Central memory CD8-positive, alpha-beta T cell (primary cell): ENCODE measurements around the gene HPS5.
"Not testable (repeated sequence)": the region's sequence is repeated elsewhere in the genome, so short reads cannot be mapped to it uniquely, and the experiment has no call there.

Experiments used
- ATAC-seq: fragments of 150-1000 bp; cut with Tn5 transposase; replicated peaks from 2 replicates; pipeline ENCODE4 v1.10.0; 2022; ENCODE audit warnings: mild to moderate bottlenecking, moderate FRiP score, moderate number of reproducible peaks; ENCODE audit not compliant: poor library complexity, severe bottlenecking; ENCODE audit errors: extremely low read depth
- DNase-seq, 2 donors: peaks; one replicate each; pipeline ENCODE4 v3.0.0; 2021; ENCODE audit warnings: low spot score in 2 of 2
- H3K27ac Mint-ChIP-seq: one replicate; pipeline ENCODE4 v1.8.0; 2022; ENCODE audit warnings: low read depth, mild to moderate bottlenecking, moderate library complexity, mixed read lengths
- H3K27me3 Mint-ChIP-seq: one replicate; pipeline ENCODE4 v1.8.0; 2022; ENCODE audit warnings: mixed read lengths
- H3K36me3 Mint-ChIP-seq: one replicate; pipeline ENCODE4 v1.8.0; 2022; ENCODE audit warnings: mild to moderate bottlenecking, moderate library complexity, mixed read lengths; ENCODE audit not compliant: insufficient read depth
- H3K4me1 Mint-ChIP-seq: one replicate; pipeline ENCODE4 v1.8.0; 2022; ENCODE audit warnings: mixed read lengths
- H3K4me3 Mint-ChIP-seq: one replicate; pipeline ENCODE4 v1.8.0; 2022; ENCODE audit warnings: mild to moderate bottlenecking, moderate library complexity, mixed read lengths
- H3K9me3 Mint-ChIP-seq: one replicate; pipeline ENCODE4 v1.8.0; 2022; ENCODE audit warnings: mixed read lengths

Gene HPS5

GRCh38 chr11:18264035-18264434 lies 57.9 kb downstream of the HPS5 start:
- Mint-ChIP-seq H3K27ac (peak overlapping the region; percentile 16), H3K36me3 (no peaks in the 10 kb centered on the region), H3K4me1 (peaks cover 14% of the 10 kb centered on the region), H3K4me3 (no peak overlapping the region), H3K27me3 (no peaks in the 10 kb centered on the region), H3K9me3 (no peaks in the 10 kb centered on the region)
- ATAC-seq (no peak), DNase-seq (no peak)

- H3K4me1 Mint-ChIP-seq, result peaks cover 10% of the 10 kb centered on the region
- not testable (repeated sequence) for H3K27me3 Mint-ChIP-seq, ATAC-seq, DNase-seq, H3K36me3 Mint-ChIP-seq, H3K4me3 Mint-ChIP-seq, H3K27ac Mint-ChIP-seq, H3K9me3 Mint-ChIP-seq
These were observed 59.1 kb downstream of the HPS5 start for GRCh38 chr11:18262681-18263350.

GRCh38 chr11:18261721-18262120 lies 60.2 kb downstream of the HPS5 start:
- DNase-seq (no peak), ATAC-seq (no peak)
- H3K9me3 Mint-ChIP-seq, result no peaks in the 10 kb centered on the region
- H3K4me1 Mint-ChIP-seq, result peaks cover 6% of the 10 kb centered on the region
- no peak overlapping the region for H3K4me3 Mint-ChIP-seq
- no peak overlapping the region for H3K27ac Mint-ChIP-seq
- H3K27me3 Mint-ChIP-seq, result no peaks in the 10 kb centered on the region
- H3K36me3 Mint-ChIP-seq, result no peaks in the 10 kb centered on the region

GRCh38 chr11:18259259-18259658 lies 62.7 kb downstream of the HPS5 start:
- H3K4me1 Mint-ChIP-seq, result no peaks in the 10 kb centered on the region
- no peak overlapping the region for H3K27ac Mint-ChIP-seq
- no peaks in the 10 kb centered on the region for H3K9me3 Mint-ChIP-seq
- ATAC-seq, result no peak
- no peaks in the 10 kb centered on the region for H3K27me3 Mint-ChIP-seq
- no peaks in the 10 kb centered on the region for H3K36me3 Mint-ChIP-seq
- DNase-seq, result no peak
- H3K4me3 Mint-ChIP-seq, result no peak overlapping the region

GRCh38 chr11:18254781-18255361 lies 67.1 kb downstream of the HPS5 start:
- ATAC-seq (no peak), DNase-seq (no peak)
- Mint-ChIP-seq H3K4me1 (no peaks in the 10 kb centered on the region), H3K9me3 (no peaks in the 10 kb centered on the region), H3K36me3 (no peaks in the 10 kb centered on the region), H3K27me3 (no peaks in the 10 kb centered on the region), H3K4me3 (no peak overlapping the region), H3K27ac (no peak overlapping the region)

GRCh38 chr11:18253778-18254338 lies 68.1 kb downstream of the HPS5 start:
- Mint-ChIP-seq H3K27ac (no peak overlapping the region), H3K36me3 (no peaks in the 10 kb centered on the region), H3K27me3 (no peaks in the 10 kb centered on the region), H3K4me1 (no peaks in the 10 kb centered on the region), H3K4me3 (no peak overlapping the region), H3K9me3 (no peaks in the 10 kb centered on the region)
- ATAC-seq, result no peak
- no peak for DNase-seq

GRCh38 chr11:18253233-18253632 lies 68.7 kb downstream of the HPS5 start:
- DNase-seq (no peak), ATAC-seq (no peak)
- Mint-ChIP-seq H3K27ac (no peak overlapping the region), H3K36me3 (no peaks in the 10 kb centered on the region), H3K9me3 (no peaks in the 10 kb centered on the region), H3K4me3 (no peak overlapping the region), H3K4me1 (no peaks in the 10 kb centered on the region), H3K27me3 (no peaks in the 10 kb centered on the region)

- Mint-ChIP-seq H3K27me3 (no peaks in the 10 kb centered on the region), H3K4me3 (no peak within 1 kb of the TSS), H3K36me3 (peaks cover 2% of the 10 kb centered on the region), H3K4me1 (peaks cover 18% of the 10 kb centered on the region), H3K9me3 (no peaks in the 10 kb centered on the region), H3K27ac (no peak within 1 kb of the TSS)
- ATAC-seq, result no peak
- DNase-seq, result no peak
These were observed 73.4 kb downstream of the HPS5 start, which contains the start of gene SAA2 for GRCh38 chr11:18248561-18248960. TSS of gene SAA2 (minus strand) at chr11:18248668. CDS start at chr11:18248011, 657 bp downstream.

- Mint-ChIP-seq H3K4me1 (peaks cover 18% of the 10 kb centered on the region), H3K4me3 (peak overlapping the region; percentile 79), H3K27ac (peak overlapping the region; percentile 92)
- not testable (repeated sequence) for H3K27me3 Mint-ChIP-seq, H3K9me3 Mint-ChIP-seq, DNase-seq, H3K36me3 Mint-ChIP-seq, ATAC-seq
These were observed 74.8 kb downstream of the HPS5 start for GRCh38 chr11:18247191-18247581.

GRCh38 chr11:18246379-18247190 lies 75.4 kb downstream of the HPS5 start:
- peak; percentile 83 for ATAC-seq
- not testable (repeated sequence) for H3K27me3 Mint-ChIP-seq, H3K9me3 Mint-ChIP-seq, H3K36me3 Mint-ChIP-seq, DNase-seq
- peaks cover 18% of the 10 kb centered on the region for H3K4me1 Mint-ChIP-seq
- peak overlapping the region; percentile 92 for H3K27ac Mint-ChIP-seq
- peak overlapping the region; percentile 79 for H3K4me3 Mint-ChIP-seq

- Mint-ChIP-seq H3K4me1 (peaks cover 18% of the 10 kb centered on the region), H3K36me3 (peaks cover 3% of the 10 kb centered on the region), H3K27me3 (peaks cover 8% of the 10 kb centered on the region), H3K9me3 (no peaks in the 10 kb centered on the region), H3K27ac (no peak overlapping the region), H3K4me3 (no peak overlapping the region)
- no peak for ATAC-seq
- DNase-seq, result no peak
These were observed 76.5 kb downstream of the HPS5 start for GRCh38 chr11:18245396-18245795.

- peaks cover 23% of the 10 kb centered on the region for H3K27me3 Mint-ChIP-seq
- DNase-seq (peak; percentile 48 to 64), ATAC-seq (no peak)
- H3K4me3 Mint-ChIP-seq, result no peak overlapping the region
- H3K4me1 Mint-ChIP-seq, result peaks cover 18% of the 10 kb centered on the region
- peaks cover 3% of the 10 kb centered on the region for H3K36me3 Mint-ChIP-seq
- no peaks in the 10 kb centered on the region for H3K9me3 Mint-ChIP-seq
- H3K27ac Mint-ChIP-seq, result no peak overlapping the region
These were observed 78.1 kb downstream of the HPS5 start for GRCh38 chr11:18243783-18244362.
